BLaER1 treated with 17β-estradiol and CSF1 and Interleukin-3, amounts not matched to agents 10 nM and 100 nM (cell line): ENCODE results near the gene ZNF324B.
"Not testable (repeated sequence)": the region's sequence is repeated elsewhere in the genome, so short reads cannot be mapped to it uniquely, and the experiment has no call there.

Experiments used
- H3K27ac ChIP-seq, 11 experiments: shearing (Covaris generic); formaldehyde crosslinking; 2 replicates each; pipeline ENCODE4 v1.8.1; 2022
- H3K27me3 ChIP-seq, 11 experiments: shearing (Covaris generic); formaldehyde crosslinking; 2 replicates each; pipeline ENCODE4 v1.8.1; 2022
- H3K36me3 ChIP-seq, 11 experiments: shearing (Covaris generic); formaldehyde crosslinking; 2 replicates each; pipeline ENCODE4 v1.8.1; 2022
- H3K4me1 ChIP-seq, 10 experiments: shearing (Covaris generic); formaldehyde crosslinking; 2 replicates each; pipeline ENCODE4 v1.8.1; 2022
- H3K4me2 ChIP-seq, 11 experiments: shearing (Covaris generic); formaldehyde crosslinking; 2 replicates each; pipeline ENCODE4 v1.8.1; 2022
- H3K4me3 ChIP-seq, 10 experiments: shearing (Covaris generic); formaldehyde crosslinking; 2 replicates each; pipeline ENCODE4 v1.8.1; 2022
- H3K9ac ChIP-seq, 11 experiments: shearing (Covaris generic); formaldehyde crosslinking; 2 replicates each; pipeline ENCODE4 v1.8.1; 2022
- H3K9me3 ChIP-seq, 11 experiments: shearing (Covaris generic); formaldehyde crosslinking; replicated peaks in 1 of 11; 2 replicates each; pipeline ENCODE4 v1.8.1; 2022
- H4K20me1 ChIP-seq, 11 experiments: shearing (Covaris generic); formaldehyde crosslinking; 2 replicates each; pipeline ENCODE4 v1.8.1; 2022
- Cebpa-rat ChIP-seq, 11 experiments: shearing (Covaris generic); IDR thresholded peaks; 2 replicates each; pipeline ENCODE4 v1.8.1; 2022

Gene ZNF324B

DNA sequence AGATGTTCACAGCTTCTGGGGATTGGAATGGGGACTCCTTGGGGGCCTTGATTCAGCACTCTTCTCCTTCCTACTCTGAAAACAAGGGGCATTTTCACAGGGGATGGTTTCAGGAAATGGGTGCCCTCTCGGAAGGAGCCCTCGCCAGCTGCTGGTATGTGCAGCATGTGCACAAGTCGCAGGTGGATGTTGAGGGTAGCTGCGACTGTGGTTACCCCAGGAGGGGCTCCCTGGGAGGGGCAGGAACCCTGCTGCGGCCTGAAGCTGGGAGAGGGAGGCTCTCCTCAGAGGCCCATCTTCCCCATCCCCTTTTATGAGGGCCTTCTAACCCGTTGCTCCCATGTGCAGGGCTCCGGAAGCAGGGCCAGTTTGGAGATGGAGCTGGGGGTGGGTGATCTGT, 30.9 kb downstream of the ZNF324B start:
- H3K4me3 ChIP-seq, result no peak overlapping the region
- H3K9ac ChIP-seq, result peak overlapping the region in 6 of 11 experiments; percentile 15 to 51 (median 33); a peak in 5 of 22 replicates
- peaks cover 0 to 34% (median 16%) of the 10 kb centered on the region in 11 experiments; a peak in 13 of 22 replicates for H3K36me3 ChIP-seq
- peak overlapping the region in 9 of 11 experiments; percentile 6 to 66 (median 42); a peak in 15 of 22 replicates for H3K4me2 ChIP-seq
- no peaks in the 10 kb centered on the region for H3K27me3 ChIP-seq
- no peaks in the 10 kb centered on the region for H3K9me3 ChIP-seq
- H3K4me1 ChIP-seq, result peaks cover 4 to 37% (median 22%) of the 10 kb centered on the region in 10 experiments; a peak in 19 of 20 replicates
- peak overlapping the region in 7 of 11 experiments; percentile 6 to 36 (median 26); a peak in 9 of 22 replicates for H3K27ac ChIP-seq
- H4K20me1 ChIP-seq, result no peaks in the 10 kb centered on the region
- TF ChIP-seq Cebpa-rat (IDR thresholded peaks at IDR 0.05), result no peak

DNA sequence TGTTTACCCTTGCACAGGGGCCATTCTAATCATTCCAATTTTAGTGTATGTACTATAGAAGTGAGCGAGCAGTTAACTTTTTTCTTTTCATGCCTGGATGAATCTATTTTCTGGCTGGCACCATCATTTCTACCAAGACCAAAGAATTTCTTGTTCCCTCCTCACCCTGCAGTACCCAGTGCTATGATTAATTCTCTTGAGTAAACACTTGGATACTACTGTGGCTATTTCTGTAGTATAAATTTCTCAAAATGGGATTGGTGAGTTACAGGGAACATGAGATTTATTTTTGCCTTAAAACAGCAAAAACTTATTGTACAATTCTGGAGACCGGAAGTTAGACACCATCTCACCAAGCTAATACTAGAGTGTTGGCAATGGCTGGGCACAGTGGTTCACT, 32.4 kb downstream of the ZNF324B start:
- no peak overlapping the region for H3K9ac ChIP-seq
- no peak overlapping the region for H3K27ac ChIP-seq
- H4K20me1 ChIP-seq, result no peaks in the 10 kb centered on the region
- H3K27me3 ChIP-seq, result no peaks in the 10 kb centered on the region
- no peak overlapping the region for H3K4me2 ChIP-seq
- H3K4me1 ChIP-seq, result peaks cover 0 to 31% (median 17%) of the 10 kb centered on the region in 10 experiments; a peak in 16 of 20 replicates
- no peak for TF ChIP-seq Cebpa-rat (IDR thresholded peaks at IDR 0.05)
- peaks cover 0 to 34% (median 16%) of the 10 kb centered on the region in 11 experiments; a peak in 13 of 22 replicates for H3K36me3 ChIP-seq
- H3K4me3 ChIP-seq, result no peak overlapping the region
- H3K9me3 ChIP-seq, result no peaks in the 10 kb centered on the region

DNA sequence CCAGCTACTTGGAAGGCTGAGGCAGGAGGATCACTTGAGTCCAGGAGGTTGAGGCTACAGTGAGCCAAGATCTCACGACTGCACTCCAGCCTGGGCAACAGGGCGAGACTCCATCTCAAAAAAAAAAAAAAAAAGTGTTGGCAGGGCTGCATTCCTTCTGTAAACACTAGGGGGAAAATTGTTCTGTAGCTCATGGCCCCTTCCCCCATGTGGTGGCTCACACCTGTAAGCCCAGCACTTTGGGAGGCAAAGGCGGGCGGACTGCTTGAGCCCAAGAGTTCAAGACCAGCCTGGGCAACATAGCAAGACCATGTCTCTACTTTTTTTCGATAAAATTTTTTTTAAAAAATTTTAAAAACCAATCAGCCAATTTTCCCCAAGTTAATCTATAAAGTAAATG, 32.9 kb downstream of the ZNF324B start:
- H3K27ac ChIP-seq, H3K9ac ChIP-seq, H3K27me3 ChIP-seq, H3K4me2 ChIP-seq, H3K9me3 ChIP-seq, H3K4me3 ChIP-seq, H4K20me1 ChIP-seq: not testable (repeated sequence)
- Histone ChIP-seq H3K4me1 (peaks cover 0 to 31% (median 17%) of the 10 kb centered on the region in 10 experiments; a peak in 16 of 20 replicates), H3K36me3 (peaks cover 0 to 34% (median 16%) of the 10 kb centered on the region in 11 experiments; a peak in 12 of 22 replicates)

DNA sequence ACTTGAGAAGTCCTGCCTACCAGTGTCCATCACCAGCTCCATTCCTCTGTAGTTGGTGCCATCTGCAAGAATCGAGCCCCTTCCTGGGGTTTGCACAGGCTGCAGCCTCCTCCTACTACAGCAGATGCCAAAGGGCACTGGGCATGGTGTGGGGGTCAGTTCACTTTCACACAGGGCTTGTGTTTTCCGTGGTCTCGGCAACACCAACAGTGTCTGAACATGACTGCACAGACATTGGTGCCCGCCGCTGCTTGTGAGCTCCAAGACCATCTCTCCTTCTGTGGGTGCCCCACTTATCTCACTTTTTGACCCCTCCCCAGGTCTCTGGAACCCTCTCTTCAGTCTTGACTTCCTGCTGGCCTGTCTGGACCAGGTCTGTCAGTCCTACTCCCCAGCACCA, 40.0 kb downstream of the ZNF324B start:
- no peak for TF ChIP-seq Cebpa-rat (IDR thresholded peaks at IDR 0.05)
- no peak overlapping the region for H3K27ac ChIP-seq
- no peaks in the 10 kb centered on the region for H4K20me1 ChIP-seq
- H3K27me3 ChIP-seq, result no peaks in the 10 kb centered on the region
- no peaks in the 10 kb centered on the region for H3K9me3 ChIP-seq
- no peaks in the 10 kb centered on the region for H3K4me1 ChIP-seq
- no peaks in the 10 kb centered on the region for H3K36me3 ChIP-seq
- no peak overlapping the region for H3K4me3 ChIP-seq
- H3K4me2 ChIP-seq, result no peak overlapping the region
- H3K9ac ChIP-seq, result no peak overlapping the region

DNA sequence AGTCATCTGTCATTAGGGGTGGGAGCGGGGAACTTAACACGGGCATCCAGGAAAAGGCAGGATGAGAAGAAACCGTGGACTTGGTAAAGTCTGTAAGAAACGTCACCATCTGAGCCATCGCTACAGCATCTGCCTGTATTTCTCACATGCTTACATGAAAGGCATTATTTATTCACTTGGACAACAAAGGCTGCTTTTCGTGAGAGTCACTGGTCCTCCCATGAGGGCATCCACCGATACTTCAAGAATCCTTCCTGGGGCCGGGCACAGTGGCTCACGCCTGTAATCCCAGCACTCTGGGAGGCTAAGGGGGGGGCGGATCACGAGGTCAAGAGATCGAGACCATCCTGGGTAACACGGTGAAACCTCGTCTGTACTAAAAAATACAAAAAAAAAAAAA, 40.8 kb downstream of the ZNF324B start:
- Histone ChIP-seq H3K9me3 (no peaks in the 10 kb centered on the region), H4K20me1 (no peaks in the 10 kb centered on the region)
- TF ChIP-seq Cebpa-rat (IDR thresholded peaks at IDR 0.05), result no peak

DNA sequence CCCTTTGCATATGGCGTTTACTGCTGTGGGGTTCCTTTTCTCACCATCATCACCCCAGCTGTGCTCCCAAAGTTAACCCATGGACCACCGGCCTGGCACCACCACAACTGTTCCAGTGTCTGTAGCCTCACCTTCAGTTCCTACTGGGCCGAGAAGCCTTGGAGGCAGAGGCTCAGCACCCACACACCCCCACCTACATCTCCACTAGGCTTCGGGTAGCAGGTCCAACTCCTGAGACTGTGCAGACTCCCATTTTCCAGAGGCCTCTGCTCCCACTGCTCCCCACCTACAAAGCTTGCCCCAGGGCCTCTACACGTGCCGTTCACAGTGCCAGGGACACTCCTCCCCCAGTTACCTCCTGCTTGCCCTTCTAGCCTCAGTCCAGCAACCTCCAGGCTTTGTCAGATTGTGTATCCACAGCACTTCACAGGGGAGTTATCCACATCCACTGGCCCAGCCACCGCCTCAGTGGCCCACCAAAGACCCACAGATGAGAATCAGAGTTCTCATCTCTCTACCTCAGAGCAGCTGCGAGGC, 46.3 kb downstream of the ZNF324B start:
- no peaks in the 10 kb centered on the region for H3K27me3 ChIP-seq
- H3K27ac ChIP-seq, result peak overlapping the region in 1 of 11 experiments; percentile 56; a peak in 2 of 22 replicates
- H3K36me3 ChIP-seq, result no peaks in the 10 kb centered on the region
- peak overlapping the region; percentile 72 to 99 (median 95); a peak in 21 of 22 replicates for H3K4me2 ChIP-seq
- H3K4me1 ChIP-seq, result peaks cover 17 to 32% (median 25%) of the 10 kb centered on the region in 10 experiments
- H3K9ac ChIP-seq, result peak overlapping the region in 3 of 11 experiments; percentile 74 to 78 (median 75); a peak in 5 of 22 replicates
- H3K9me3 ChIP-seq, result peaks cover 0 to 9% (median 0%) of the 10 kb centered on the region in 11 experiments; a peak in 3 of 22 replicates
- no peak for TF ChIP-seq Cebpa-rat (IDR thresholded peaks at IDR 0.05)
- H4K20me1 ChIP-seq, result no peaks in the 10 kb centered on the region
- peak overlapping the region in 4 of 10 experiments; percentile 57 to 68 (median 64); a peak in 5 of 20 replicates for H3K4me3 ChIP-seq

More for the DNA sequence above, 40.8 kb downstream of the ZNF324B start:
- Histone ChIP-seq H3K4me1 (peaks cover 0 to 3% (median 0%) of the 10 kb centered on the region in 10 experiments; a peak in 2 of 20 replicates), H3K27ac (no peak overlapping the region), H3K4me3 (no peak overlapping the region), H3K4me2 (no peak overlapping the region), H3K9ac (no peak overlapping the region), H3K27me3 (no peaks in the 10 kb centered on the region), H3K36me3 (no peaks in the 10 kb centered on the region)

DNA sequence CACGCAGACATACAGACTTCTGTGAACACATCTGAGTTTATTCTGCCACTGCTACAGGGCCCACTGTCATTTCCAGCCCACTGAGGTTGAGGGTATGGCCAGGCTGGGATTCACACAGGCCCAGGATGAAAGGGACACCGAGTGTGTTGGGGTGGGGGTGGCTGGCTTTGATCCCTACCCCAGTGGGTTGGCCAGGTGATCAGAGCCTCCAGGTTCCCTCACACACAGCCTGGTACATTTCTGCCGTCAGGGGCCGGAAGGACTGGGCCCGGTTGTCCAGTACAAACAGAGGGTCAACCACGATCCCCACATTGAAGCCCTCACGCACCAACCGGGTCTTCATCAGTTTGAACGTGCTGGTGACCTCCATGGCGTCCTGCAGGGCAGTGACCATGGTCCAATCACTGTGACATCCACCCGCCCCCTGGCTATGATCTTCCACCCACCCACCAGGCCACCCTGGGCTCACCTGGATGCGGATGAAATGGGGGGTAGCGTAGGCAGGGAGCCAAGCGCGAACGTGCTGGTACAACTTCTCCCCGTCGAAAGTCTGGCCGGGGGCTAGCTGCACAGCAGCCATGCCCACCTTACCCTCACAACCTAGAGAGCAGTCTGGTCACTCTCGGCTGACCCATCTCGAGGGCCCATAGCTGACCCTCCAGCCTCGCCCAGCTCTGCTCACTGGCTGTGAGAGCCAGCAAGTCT, 47.0 kb downstream of the ZNF324B start:
- Histone ChIP-seq H3K9ac (peak overlapping the region in 9 of 11 experiments; percentile 11 to 79 (median 74); a peak in 15 of 22 replicates), H3K4me1 (peaks cover 17 to 32% (median 25%) of the 10 kb centered on the region in 10 experiments), H3K36me3 (no peaks in the 10 kb centered on the region), H4K20me1 (no peaks in the 10 kb centered on the region), H3K27me3 (no peaks in the 10 kb centered on the region), H3K27ac (peak overlapping the region in 8 of 11 experiments; percentile 13 to 83 (median 49); a peak in 11 of 22 replicates), H3K9me3 (peaks cover 0 to 9% (median 0%) of the 10 kb centered on the region in 11 experiments; a peak in 3 of 22 replicates), H3K4me3 (peak overlapping the region; percentile 54 to 68 (median 60)), H3K4me2 (peak overlapping the region; percentile 72 to 99 (median 95))
- no peak for TF ChIP-seq Cebpa-rat (IDR thresholded peaks at IDR 0.05)

DNA sequence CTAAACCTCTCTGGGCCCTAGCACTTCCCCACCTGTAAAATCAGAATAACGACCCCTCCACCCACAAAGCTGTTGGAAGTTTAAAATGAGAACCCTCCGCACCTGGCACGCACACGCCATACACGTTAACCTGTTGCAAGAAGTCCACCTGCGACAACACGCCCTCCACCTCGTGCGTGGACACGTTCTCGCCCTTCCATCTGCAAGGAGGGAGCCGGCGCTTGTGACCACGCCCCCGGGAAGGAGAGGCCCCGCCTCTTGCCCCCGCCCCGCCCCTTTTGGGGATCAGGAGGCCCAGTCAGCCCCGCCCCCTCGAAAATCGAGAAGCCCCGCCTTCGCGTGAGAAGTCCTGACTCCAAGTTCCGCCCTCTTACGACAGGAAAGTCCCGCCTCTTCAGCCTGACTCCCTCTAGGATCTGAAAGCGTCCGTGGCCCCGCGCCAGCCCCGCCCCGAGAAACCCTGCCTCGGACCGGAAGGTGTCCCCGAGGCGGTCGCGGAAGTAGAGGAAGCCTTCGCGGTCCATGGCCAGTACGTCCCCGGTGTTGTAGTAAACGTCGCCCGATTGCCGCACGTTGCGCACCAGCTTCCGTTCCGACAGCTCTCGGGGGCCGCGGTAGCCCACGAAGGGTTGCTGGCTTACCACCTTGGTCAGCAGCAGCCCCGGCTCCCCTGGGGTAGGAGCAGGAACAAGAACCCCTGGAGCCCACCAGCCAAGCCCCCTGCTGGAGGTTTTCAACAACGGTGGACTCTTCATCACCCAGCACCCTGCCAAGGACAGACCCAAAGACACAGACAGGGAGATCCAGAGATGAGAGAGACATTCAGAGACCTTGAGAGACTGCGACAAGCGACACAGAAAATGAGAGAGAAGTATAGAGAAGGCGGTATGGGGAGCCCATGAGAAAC, 47.9 kb downstream of the ZNF324B start:
- H3K36me3 ChIP-seq, result no peaks in the 10 kb centered on the region
- peak overlapping the region; percentile 68 to 84 (median 78) for H3K9ac ChIP-seq
- H3K27me3 ChIP-seq, result no peaks in the 10 kb centered on the region
- H3K4me2 ChIP-seq, result peak overlapping the region; percentile 84 to 99 (median 96)
- peaks cover 0 to 9% (median 0%) of the 10 kb centered on the region in 11 experiments; a peak in 3 of 22 replicates for H3K9me3 ChIP-seq
- H3K27ac ChIP-seq, result peak overlapping the region; percentile 36 to 87 (median 79); a peak in 21 of 22 replicates
- peaks cover 17 to 32% (median 25%) of the 10 kb centered on the region in 10 experiments for H3K4me1 ChIP-seq
- H3K4me3 ChIP-seq, result peak overlapping the region; percentile 54 to 68 (median 62)
- no peaks in the 10 kb centered on the region for H4K20me1 ChIP-seq
- TF ChIP-seq Cebpa-rat (IDR thresholded peaks at IDR 0.05), result peak in 2 of 11 experiments; percentile 48 to 71; a peak in 2 of 22 replicates
